HG02973 (cell line): Measurements from ENCODE around the gene NUB1.

Experiments
- ATAC-seq: cut with Tn5 transposase; IDR thresholded peaks from one replicate; pipeline ENCODE4 v1.9.1; 2021; ENCODE audit warnings: moderate library complexity; ENCODE audit not compliant: unreplicated experiment

The NUB1 gene

GRCh38 chr7:151416112-151416940 lies 74.7 kb downstream of the NUB1 start:
- no peak for ATAC-seq

GRCh38 chr7:151416941-151417315 lies 75.3 kb downstream of the NUB1 start:
- ATAC-seq = no peak

GRCh38 chr7:151420144-151420543 lies 78.5 kb downstream of the NUB1 start:
- ATAC-seq = no peak

- ATAC-seq = no peak
Measured at GRCh38 chr7:151422212-151422611, 80.6 kb downstream of the NUB1 start.

- no peak for ATAC-seq
Measured at GRCh38 chr7:151423226-151423625, 81.6 kb downstream of the NUB1 start.

- ATAC-seq = no peak
Measured at GRCh38 chr7:151423936-151424335, 82.3 kb downstream of the NUB1 start.

- no peak for ATAC-seq
Measured at GRCh38 chr7:151424799-151425198, 83.2 kb downstream of the NUB1 start.

- no peak for ATAC-seq
Measured at GRCh38 chr7:151425670-151426440, 84.2 kb downstream of the NUB1 start.

GRCh38 chr7:151426441-151426903 lies 84.9 kb downstream of the NUB1 start:
- no peak for ATAC-seq

GRCh38 chr7:151426904-151427704 lies 85.5 kb downstream of the NUB1 start:
- no peak for ATAC-seq

- ATAC-seq = no peak
Measured at GRCh38 chr7:151427705-151428377, 86.2 kb downstream of the NUB1 start.
